C4-2B (cell line): ENCODE results near the gene LRMDA.

Experiments
- CTCF ChIP-seq: fragments of 450-650 bp; conservative IDR thresholded peaks from 2 replicates; pipeline ENCODE4 v1.5.1; 2017; ENCODE audit warnings: mild to moderate bottlenecking
- ZFX ChIP-seq: fragments of 450-650 bp; IDR thresholded peaks from 2 replicates; pipeline ENCODE4 v1.6.1; 2017

GRCh38 chr10:76150139-76150875 lies 718.9 kb downstream of the LRMDA start:
- TF ChIP-seq CTCF (no peak), ZFX (no peak)
